GM12873 (cell line): Measurements from ENCODE around the gene TRAF7.

Experiments
- CTCF ChIP-seq: IDR thresholded peaks from 2 replicates; pipeline ENCODE4 v1.5.1; 2012; ENCODE audit warnings: low read depth, mild to moderate bottlenecking, moderate library complexity, low read length, control low read depth; ENCODE audit not compliant: insufficient read depth; ENCODE audit errors: missing control alignments

TRAF7 gene

GRCh38 chr16:2200313-2200712 is 44.7 kb downstream of the TRAF7 start:
- no peak for TF ChIP-seq CTCF

- no peak for TF ChIP-seq CTCF
Observed at GRCh38 chr16:2204416-2205103, 49.0 kb downstream of the TRAF7 start.

GRCh38 chr16:2205104-2205966 is 49.8 kb downstream of the TRAF7 start, which contains the start of gene MLST8:
Gene MLST8 (plus strand): TSS chr16:2205454. CDS start chr16:2206086, 632 bp downstream.
- peak; percentile 17 for TF ChIP-seq CTCF

- TF ChIP-seq CTCF, result no peak
Observed at GRCh38 chr16:2205967-2206313, 50.4 kb downstream of the TRAF7 start.

- TF ChIP-seq CTCF, result no peak
Observed at GRCh38 chr16:2206420-2206779, 50.8 kb downstream of the TRAF7 start.

- TF ChIP-seq CTCF, result no peak
Observed at GRCh38 chr16:2206780-2207433, 51.3 kb downstream of the TRAF7 start.

GRCh38 chr16:2207872-2208271 is 52.3 kb downstream of the TRAF7 start:
- no peak for TF ChIP-seq CTCF
